CD4-positive, alpha-beta memory T cell (primary cell): Measurements from ENCODE around the gene RIOK1. TPM values are rescaled to one million over a fixed set of nuclear protein-coding genes. Genes with fewer than 3 reads are reported as not detected.

Source experiments
- polyA plus RNA-seq, 2 donors: library from polyadenylated mRNA; unstranded; fragments of 300-500 nt; fragmentation: Illumina TruSeq; gene quantifications; one replicate each; pipeline ENCODE4 v1.2.3, GENCODE V29; 2021
- total RNA-seq, 2 experiments: library from RNA; stranded (reverse); gene quantifications; one replicate each; pipeline ENCODE4 v1.2.3, GENCODE V29; 2021

The RIOK1 gene
- total and polyA plus RNA-seq, 4 experiments from 2014 or later, result 19.1 to 26.1 (median 22.8) TPM

Other genes with a start within 250 kb of the RIOK1 start
- gene SSR1, start 76.6 kb upstream of the RIOK1 start, total RNA-seq, result 100 to 1,000 TPM; 150 to 158 TPM
- 100 to 1,000 TPM; 177 to 232 TPM for gene SSR1, start 76.6 kb upstream of the RIOK1 start, polyA plus RNA-seq
- gene CAGE1, start 66 bp upstream of the RIOK1 start, total RNA-seq, result under 1 TPM; 0.17 to 0.33 TPM
- under 1 TPM in 1 of 2 donors, not detected in 1; 0.05 TPM for gene CAGE1, start 66 bp upstream of the RIOK1 start, polyA plus RNA-seq
- gene DSP, start 151.9 kb downstream of the RIOK1 start, total RNA-seq, result not detected
- not detected for gene DSP, start 151.9 kb downstream of the RIOK1 start, polyA plus RNA-seq
- 10 to 100 TPM; 24.0 to 24.4 TPM for gene SNRNP48, start 200.4 kb downstream of the RIOK1 start, total RNA-seq
- gene SNRNP48, start 200.4 kb downstream of the RIOK1 start, polyA plus RNA-seq, result 10 to 100 TPM in 1 of 2 donors, 1 to 10 TPM in 1; 5.4 to 11.1 TPM